ENCODE measurements around the gene NFKBIZ.

NFKBIZ gene

DNA sequence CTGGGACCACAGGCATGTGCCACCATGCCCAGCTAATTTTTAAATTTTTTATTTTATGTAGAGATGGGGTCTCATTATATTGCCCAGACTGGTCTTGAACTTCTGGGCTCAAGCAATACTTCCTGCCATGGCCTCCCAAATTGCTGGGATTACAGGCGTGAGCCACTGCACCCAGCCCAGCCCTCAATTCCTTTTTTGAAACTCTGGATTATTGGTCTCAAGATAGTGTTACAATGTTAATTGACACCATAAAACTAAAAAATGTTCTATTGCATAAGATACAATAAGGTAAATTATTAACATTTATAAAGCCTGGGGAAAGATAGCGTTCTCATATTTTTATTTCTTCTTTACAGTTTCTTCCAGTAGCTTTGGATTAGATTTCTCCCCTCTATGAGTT lies 3.9 kb upstream of the NFKBIZ start:
- DNase-seq, result no peak
- in situ Hi-C loops (cut with HindIII; ENCODE audit: low pct_ligation_motif_present, low pct_unique_long_range_greater_than_20kb, low sequenced_read_pairs), result no loop called here

DNA sequence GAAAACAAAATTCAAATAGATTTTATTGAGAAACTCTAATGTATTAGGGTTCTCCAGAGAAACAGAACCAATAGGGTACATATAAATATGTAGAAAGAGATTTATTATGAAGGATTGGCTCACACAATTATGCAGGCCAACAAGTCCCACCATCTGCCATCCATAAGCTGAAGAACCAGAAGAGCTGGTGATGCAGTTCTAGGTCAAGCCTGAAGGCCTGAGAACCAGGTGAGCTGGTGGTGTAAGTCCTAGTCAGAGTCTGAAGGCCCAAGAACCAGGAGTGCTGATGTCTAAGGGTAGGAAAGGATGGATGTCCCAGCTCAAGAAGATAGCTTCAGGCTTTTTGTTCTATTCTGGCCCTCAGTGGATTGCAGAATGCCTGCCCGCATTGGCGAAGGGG lies 2.6 kb upstream of the NFKBIZ start:
- no peak for DNase-seq
- in situ Hi-C loops (cut with HindIII; ENCODE audit: low pct_ligation_motif_present, low pct_unique_long_range_greater_than_20kb, low sequenced_read_pairs), result no loop called here

DNA sequence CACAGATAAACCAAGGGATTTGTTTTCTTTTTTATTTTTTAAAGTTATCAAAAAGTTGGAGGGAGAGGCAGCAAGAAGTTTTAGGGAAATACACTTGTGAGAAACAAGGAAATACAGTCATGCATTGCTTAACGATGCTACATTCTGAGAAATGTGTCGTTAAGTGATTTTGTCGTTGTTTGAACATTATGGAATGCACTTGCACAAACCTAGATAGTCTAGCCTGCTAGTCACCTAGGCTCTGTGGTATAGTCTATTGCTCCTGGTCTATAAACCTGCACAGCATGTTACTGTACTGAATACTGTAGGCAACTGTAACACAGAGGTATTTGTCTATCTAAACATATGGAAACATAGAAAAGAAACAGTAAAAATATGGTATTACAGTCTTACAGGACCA lies 2.0 kb upstream of the NFKBIZ start:
- in situ Hi-C loops (cut with HindIII; ENCODE audit: low pct_ligation_motif_present, low pct_unique_long_range_greater_than_20kb, low sequenced_read_pairs), result no loop called here
- no peak for DNase-seq

DNA sequence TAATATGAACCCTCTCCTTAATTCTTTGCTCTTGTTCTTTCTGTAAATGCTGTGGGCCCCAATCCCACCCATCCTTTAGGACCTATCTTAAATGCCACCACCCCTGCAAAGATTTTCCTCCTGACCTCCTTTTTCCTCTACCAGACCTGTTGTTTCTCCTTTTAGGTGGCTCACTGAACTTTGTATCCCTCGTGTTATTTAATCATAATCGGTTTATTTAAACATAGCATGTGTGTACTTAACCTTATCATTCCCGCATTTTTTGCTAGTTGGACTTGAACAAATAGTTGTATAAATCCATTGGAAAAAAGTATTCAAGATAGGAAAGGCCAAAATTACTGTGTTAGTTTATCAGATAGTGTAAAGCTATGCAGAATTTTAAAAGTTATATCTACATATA lies 988 bp upstream of the NFKBIZ start:
- no peak for DNase-seq
- in situ Hi-C loops (cut with HindIII; ENCODE audit: low pct_ligation_motif_present, low pct_unique_long_range_greater_than_20kb, low sequenced_read_pairs), result no loop called here

DNA sequence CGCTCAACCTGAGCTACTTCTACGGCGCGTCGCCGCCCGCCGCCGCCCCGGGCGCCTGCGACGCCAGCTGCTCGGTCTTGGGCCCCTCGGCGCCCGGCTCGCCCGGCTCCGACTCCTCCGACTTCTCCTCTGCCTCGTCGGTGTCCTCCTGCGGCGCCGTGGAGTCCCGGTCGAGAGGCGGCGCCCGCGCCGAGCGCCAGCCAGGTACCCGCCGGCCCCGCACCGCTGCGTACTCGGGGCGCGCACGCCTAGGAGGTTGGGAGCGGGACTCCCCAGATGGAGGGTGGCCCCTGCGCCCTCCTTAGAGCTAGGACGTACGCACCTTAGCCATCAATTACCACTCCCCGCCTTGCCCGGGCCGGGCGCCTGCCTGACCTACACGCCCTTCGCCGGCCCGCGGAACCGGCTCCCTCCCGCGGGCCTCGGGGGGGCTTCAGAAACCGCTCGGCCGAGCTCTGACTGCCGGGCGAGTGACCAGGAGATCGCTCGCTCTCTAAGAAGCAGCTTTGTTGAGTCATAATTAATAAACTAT lies 466 bp downstream of the NFKBIZ start:
- DNase-seq, result no peak
- in situ Hi-C loops (cut with HindIII; ENCODE audit: low pct_ligation_motif_present, low pct_unique_long_range_greater_than_20kb, low sequenced_read_pairs), result loop anchor here (25.0 kb wide), 1 partner anchor 238 kb away; no protein-coding TSS in a partner anchor

DNA sequence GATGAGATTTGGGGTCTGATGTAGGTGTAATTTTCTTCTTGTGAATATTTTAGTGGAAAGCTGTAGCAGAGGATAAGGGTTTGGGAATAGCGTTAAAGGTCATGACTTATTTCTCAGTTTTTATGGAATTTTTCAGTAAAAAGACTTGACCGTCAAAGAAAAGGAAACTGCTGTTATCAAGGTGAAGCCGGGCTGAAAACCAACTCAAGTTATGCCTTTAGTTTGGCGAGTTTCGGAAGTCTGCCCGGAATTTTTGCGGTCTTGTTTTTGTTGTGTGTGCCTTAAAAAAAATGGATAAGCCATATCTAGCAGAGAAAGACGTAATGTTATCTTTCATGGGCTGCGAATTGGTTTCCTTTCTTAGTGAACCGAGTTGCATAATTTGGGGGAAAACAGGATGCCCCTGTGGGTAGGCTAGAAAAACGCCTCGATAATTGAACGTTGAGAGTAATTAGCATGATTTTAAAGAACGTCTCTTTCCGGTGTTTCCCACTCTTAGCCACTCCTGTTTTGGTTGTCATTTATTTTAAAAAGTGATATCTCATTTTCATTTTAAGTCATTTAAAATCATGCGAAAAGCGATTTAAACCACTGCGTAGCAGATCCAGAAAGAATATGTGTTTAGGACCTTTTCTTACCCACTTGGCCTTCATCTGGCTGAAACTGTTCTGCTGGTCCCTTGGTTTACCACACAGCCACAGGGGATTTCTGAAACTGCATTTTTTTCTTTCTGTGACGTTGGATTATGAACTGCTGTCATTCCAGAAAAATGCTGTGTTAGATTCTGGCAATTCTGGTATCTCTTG lies 1.1 kb downstream of the NFKBIZ start:
- in situ Hi-C loops (cut with HindIII; ENCODE audit: low pct_ligation_motif_present, low pct_unique_long_range_greater_than_20kb, low sequenced_read_pairs), result loop anchor here (25.0 kb wide), 1 partner anchor 237 kb away; no protein-coding TSS in a partner anchor
- no peak for DNase-seq

DNA sequence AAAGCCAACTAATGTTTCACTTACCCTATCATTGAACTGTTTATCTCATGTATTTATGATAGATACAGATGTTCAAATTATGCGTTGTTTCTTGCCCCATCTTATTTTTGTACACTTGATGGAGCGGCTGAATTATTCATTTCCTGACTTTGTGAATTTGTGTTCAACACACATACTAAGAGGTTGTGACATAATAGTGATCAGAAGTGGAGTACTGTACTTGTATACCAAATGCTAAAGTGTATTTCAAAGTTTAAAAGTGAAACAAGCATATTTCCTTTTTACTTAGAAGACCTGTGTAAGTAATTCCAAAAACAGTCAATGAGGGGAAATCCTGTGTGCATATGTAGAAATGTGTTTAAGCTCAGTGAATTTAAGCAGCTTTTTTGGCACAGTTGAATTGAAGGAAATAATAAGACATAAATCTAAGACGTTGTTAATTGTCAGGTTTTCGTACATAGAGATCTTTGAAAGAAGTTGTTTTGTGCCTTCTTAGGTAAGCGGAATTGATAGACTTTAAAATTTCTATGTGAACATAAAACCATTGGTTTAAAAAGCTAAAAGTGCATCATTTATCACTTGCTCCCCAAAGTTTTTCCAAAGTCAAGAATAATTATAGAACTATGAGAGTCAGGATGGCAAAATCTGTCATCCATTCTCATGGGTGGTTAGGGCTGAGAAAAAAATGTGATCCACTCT lies 1.9 kb downstream of the NFKBIZ start:
- DNase-seq, result no peak
- in situ Hi-C loops (cut with HindIII; ENCODE audit: low pct_ligation_motif_present, low pct_unique_long_range_greater_than_20kb, low sequenced_read_pairs), result loop anchor here (25.0 kb wide), 1 partner anchor 236 kb away; no protein-coding TSS in a partner anchor

DNA sequence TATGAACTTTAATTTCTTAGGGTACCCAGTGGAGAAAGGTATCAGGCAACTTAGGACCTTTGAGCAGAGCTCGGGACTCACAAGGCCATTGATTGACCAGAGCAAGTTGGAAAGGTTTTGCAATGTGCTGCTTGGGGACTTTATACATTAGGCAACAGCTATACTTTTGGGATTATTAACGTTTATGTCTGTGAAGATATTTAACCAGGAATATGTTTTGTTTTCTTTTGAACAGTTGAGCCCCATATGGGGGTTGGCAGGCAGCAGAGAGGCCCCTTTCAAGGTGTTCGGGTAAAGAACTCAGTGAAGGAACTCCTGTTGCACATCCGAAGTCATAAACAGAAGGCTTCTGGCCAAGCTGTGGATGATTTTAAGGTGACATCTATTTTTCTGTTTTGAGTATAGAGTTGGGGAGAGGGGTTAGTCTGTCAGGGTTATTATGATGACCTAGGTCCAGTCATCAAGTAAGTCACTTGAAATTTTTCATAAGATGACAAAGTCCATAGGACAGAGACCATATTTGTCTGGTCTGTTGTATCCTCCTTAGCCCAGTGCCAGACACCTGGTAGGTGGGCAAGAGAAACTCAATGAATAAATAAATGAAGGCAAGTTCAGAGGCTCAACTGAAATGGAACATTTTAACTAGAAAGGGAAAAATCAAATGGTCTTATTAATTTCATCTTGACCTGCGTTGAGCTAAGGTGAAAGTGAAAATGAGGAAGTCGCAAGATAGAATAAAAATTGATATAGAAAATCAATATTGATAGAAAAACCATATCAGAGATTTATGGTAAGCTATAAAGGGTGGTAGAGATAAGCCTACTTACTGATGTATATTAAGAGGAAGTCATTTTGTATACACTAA lies 2.8 kb downstream of the NFKBIZ start:
- DNase-seq, result no peak
- in situ Hi-C loops (cut with HindIII; ENCODE audit: low pct_ligation_motif_present, low pct_unique_long_range_greater_than_20kb, low sequenced_read_pairs), result loop anchor here (25.0 kb wide), 1 partner anchor 235 kb away; no protein-coding TSS in a partner anchor

DNA sequence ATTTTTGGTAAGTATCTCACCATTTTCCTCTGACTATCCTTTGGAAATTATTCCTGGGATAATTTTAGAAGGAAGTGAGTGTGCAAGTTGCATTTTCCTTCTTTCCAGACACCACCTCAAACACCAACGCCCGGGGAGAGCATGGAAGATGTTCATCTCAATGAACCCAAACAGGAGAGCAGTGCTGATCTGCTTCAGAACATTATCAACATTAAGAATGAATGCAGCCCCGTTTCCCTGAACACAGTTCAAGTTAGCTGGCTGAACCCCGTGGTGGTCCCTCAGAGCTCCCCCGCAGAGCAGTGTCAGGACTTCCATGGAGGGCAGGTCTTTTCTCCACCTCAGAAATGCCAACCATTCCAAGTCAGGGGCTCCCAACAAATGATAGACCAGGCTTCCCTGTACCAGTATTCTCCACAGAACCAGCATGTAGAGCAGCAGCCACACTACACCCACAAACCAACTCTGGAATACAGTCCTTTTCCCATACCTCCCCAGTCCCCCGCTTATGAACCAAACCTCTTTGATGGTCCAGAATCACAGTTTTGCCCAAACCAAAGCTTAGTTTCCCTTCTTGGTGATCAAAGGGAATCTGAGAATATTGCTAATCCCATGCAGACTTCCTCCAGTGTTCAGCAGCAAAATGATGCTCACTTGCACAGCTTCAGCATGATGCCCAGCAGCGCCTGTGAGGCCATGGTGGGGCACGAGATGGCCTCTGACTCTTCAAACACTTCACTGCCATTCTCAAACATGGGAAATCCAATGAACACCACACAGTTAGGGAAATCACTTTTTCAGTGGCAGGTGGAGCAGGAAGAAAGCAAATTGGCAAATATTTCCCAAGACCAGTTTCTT lies 3.9 kb downstream of the NFKBIZ start:
- DNase-seq, result no peak
- in situ Hi-C loops (cut with HindIII; ENCODE audit: low pct_ligation_motif_present, low pct_unique_long_range_greater_than_20kb, low sequenced_read_pairs), result loop anchor here (25.0 kb wide), 1 partner anchor 234 kb away; no protein-coding TSS in a partner anchor

DNA sequence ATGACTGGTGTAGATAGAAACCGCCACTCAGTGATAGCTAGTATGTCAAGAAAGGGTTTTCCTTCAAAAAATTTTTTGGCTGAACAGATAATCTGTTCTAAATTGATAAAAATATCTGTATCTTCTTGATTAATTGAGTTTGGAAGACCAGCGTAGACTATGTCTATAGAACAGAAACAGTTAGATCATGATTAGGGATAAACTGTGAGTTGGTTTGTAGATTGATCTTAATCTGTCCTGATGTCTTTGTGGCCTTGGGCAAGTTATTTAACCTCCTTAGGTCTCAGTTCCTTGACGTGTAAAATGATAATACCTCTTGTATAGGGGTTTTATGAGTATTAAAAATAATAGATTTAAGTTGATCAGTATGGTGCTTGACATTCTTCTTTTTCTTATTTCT lies 4.7 kb downstream of the NFKBIZ start:
- no peak for DNase-seq
- in situ Hi-C loops (cut with HindIII; ENCODE audit: low pct_ligation_motif_present, low pct_unique_long_range_greater_than_20kb, low sequenced_read_pairs), result loop anchor here (25.0 kb wide), 1 partner anchor 233 kb away; no protein-coding TSS in a partner anchor

DNA sequence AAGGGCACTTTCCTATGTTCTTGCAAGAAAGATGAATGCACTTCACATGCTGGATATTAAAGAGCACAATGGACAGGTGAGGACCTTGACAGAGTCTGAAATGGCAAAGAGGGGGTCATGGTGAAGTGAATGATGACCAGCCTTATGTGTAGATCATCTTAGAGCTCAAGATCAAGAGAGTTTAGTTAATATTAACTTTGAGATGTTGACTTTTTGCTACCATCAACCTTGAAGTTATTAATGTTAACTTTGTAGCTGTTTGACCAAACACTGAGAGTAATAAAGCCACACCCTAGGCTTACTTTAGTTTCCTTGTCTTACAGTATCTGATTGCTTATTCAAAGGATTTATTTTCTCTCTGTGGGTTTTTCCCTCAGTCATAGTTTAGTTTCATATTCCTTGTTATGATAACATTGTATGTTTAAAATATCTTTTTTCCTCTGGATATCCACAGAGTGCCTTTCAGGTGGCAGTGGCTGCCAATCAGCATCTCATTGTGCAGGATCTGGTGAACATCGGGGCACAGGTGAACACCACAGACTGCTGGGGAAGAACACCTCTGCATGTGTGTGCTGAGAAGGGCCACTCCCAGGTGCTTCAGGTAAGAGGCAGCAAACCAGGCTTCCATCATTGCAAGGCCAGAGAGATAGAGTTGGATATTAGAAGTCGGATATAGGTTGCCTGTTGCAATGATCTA lies 5.4 kb downstream of the NFKBIZ start:
- no peak for DNase-seq
- in situ Hi-C loops (cut with HindIII; ENCODE audit: low pct_ligation_motif_present, low pct_unique_long_range_greater_than_20kb, low sequenced_read_pairs), result loop anchor here (25.0 kb wide), 1 partner anchor 233 kb away; no protein-coding TSS in a partner anchor

DNA sequence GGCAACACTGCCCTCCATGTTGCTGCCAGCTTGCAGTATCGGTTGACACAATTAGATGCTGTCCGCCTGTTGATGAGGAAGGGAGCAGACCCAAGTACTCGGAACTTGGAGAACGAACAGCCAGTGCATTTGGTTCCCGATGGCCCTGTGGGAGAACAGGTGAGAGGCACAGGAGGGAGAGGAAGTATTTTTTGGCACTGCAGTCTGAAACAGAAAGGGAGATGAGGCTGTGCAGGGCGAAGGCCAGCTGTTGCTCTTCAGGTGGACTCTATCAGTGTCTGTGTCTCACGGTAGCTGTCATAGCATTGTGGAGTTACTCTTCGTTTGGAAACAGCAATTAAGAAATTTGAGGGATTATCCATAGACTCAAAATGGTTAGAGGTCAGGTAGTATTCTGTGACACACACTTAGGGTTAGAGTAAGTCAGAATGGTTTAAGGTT lies 8.0 kb downstream of the NFKBIZ start:
- in situ Hi-C loops (cut with HindIII; ENCODE audit: low pct_ligation_motif_present, low pct_unique_long_range_greater_than_20kb, low sequenced_read_pairs), result loop anchor here (25.0 kb wide), 1 partner anchor 230 kb away; no protein-coding TSS in a partner anchor
- DNase-seq, result no peak

DNA sequence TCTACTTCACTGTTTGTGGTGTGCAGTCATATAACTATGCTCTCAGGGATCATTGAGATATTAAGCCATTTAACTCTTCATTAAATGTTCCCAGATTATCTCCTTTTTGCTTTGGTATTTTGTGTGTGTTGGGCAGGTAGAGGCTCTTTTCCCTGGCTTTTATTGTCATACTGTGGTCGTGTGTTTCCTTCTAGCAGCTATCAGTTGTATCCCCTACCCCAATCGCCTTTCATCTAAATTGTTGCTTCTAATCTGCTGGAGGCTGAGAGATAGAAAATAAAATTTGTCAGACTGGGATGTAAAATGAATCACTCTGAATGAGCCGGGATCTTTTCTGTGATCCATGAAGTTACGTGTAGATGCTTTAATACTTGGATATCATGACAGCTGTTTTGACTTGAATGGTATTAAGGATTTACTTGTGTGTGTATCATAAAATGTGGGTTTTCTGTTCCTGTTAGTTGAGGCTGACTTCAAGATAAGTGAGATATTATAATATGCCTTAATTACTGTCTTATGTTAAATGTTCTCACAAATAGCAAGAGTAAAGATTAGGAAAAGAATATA lies 9.2 kb downstream of the NFKBIZ start:
- in situ Hi-C loops (cut with HindIII; ENCODE audit: low pct_ligation_motif_present, low pct_unique_long_range_greater_than_20kb, low sequenced_read_pairs), result loop anchor here (25.0 kb wide), 1 partner anchor 229 kb away; no protein-coding TSS in a partner anchor
- DNase-seq, result no peak

DNA sequence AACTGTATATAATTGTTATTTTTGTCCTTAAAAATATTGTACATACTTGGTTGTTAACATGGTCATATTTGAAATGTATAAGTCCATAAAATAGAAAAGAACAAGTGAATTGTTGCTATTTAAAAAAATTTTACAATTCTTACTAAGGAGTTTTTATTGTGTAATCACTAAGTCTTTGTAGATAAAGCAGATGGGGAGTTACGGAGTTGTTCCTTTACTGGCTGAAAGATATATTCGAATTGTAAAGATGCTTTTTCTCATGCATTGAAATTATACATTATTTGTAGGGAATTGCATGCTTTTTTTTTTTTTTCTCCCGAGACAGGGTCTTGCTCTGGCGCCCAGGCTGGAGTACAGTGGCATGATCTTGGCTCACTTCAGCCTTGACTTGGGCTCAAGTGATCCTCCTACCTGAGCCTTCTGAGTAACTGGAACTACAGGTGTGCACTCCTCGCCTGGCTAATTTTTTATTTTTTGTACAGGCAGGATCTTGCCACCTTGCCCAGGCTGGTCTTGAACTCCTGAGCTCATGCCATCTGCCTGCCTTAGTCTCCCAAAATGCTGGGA lies 10.7 kb downstream of the NFKBIZ start:
- in situ Hi-C loops (cut with HindIII; ENCODE audit: low pct_ligation_motif_present, low pct_unique_long_range_greater_than_20kb, low sequenced_read_pairs), result loop anchor here (25.0 kb wide), 1 partner anchor 227 kb away; no protein-coding TSS in a partner anchor
- peak; percentile 6 for DNase-seq

DNA sequence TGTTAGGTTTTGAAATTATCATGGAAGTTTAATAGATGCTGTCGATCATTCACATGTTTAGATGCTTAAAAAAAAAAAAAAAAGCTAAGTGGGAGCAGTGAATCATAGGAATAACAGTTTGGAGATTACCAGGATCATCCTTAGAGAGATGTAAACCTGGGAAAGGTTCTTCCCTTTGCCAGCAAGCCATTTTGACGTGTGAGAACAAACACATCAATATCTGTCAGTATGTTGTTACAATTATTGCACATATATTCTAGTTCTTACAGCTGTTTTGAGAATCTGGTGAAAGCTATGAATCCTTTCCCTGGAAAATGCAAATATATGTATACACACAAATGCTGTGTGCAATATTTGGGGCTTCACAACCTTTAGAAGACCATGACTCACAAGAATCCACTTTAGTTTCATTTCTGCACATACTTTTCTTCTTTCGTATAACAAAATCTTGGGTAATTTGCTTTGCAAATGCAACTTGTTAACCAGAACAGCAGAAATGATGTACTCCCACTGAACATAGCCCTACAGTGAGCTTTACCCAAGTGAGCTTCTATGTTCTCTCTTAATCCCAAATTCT lies 12.0 kb downstream of the NFKBIZ start:
- in situ Hi-C loops (cut with HindIII; ENCODE audit: low pct_ligation_motif_present, low pct_unique_long_range_greater_than_20kb, low sequenced_read_pairs), result loop anchor here (25.0 kb wide), 1 partner anchor 226 kb away; no protein-coding TSS in a partner anchor
- DNase-seq, result peak; percentile 46
